Measurements from ENCODE around the gene SPTB.

The SPTB gene

DNA sequence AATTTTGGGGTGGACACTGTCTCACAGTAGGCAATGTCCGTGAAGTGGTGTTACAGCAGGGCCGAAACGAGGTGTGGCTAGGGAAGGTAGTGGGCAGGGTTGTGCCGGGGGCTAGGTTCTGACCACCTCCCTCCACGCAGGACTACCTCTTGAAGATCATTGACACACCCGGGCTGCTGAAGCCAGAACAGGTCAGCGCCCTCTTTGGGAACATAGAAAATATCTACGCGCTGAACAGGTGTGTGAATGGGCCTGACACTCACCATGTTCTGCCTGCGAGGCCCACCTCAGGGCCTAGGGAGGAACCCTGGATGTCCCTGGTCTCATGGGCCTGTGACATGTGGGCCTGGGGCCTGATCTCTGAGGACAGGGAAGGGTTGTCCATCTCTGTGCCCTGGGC, 150.9 kb downstream of the SPTB start:
- no peak for DNase-seq (ENCODE audit: low read depth)

GRCh38 chr14:64728106-64728505, 151.6 kb downstream of the SPTB start:
- no peak for DNase-seq (ENCODE audit: low read depth)

DNA sequence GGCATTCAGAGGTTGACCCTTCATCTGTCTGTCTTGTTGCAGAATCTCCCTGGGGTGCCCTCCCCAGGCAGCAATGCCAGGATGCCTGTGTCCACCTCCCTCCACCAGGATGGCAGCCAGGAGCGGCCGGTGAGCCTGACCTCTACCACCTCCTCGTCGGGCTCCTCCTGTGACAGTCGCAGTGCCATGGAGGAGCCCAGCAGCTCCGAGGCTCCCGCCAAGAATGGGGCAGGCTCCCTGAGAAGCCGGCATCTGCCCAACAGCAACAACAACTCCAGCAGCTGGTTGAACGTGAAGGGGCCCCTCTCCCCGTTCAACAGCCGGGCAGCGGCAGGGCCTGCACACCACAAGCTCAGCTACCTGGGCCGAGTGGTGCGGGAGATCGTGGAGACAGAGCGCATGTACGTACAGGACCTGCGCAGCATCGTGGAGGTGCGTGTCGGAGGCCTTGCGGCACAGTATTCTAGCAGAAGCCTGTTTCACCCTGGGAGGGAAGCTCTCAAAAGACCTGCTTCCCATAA, 152.1 kb downstream of the SPTB start:
- DNase-seq (ENCODE audit: low read depth) = no peak

DNA sequence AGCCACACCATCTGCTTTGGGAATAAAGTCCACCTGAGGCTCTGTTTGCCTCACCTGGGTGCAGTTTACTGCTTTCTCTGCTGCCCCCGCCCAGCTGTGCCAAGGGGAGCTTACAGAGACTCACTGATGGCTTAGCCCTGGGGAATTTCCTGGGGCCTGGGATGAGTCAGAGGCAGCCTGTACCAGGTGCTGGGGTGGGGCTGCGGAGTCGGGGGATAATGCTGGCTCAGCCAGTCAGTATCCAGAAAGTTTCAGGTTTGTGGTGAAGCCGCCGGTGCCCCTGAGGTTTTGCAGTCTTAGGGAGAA, 153.2 kb downstream of the SPTB start:
- peak; percentile 85 for DNase-seq (ENCODE audit: low read depth)

DNA sequence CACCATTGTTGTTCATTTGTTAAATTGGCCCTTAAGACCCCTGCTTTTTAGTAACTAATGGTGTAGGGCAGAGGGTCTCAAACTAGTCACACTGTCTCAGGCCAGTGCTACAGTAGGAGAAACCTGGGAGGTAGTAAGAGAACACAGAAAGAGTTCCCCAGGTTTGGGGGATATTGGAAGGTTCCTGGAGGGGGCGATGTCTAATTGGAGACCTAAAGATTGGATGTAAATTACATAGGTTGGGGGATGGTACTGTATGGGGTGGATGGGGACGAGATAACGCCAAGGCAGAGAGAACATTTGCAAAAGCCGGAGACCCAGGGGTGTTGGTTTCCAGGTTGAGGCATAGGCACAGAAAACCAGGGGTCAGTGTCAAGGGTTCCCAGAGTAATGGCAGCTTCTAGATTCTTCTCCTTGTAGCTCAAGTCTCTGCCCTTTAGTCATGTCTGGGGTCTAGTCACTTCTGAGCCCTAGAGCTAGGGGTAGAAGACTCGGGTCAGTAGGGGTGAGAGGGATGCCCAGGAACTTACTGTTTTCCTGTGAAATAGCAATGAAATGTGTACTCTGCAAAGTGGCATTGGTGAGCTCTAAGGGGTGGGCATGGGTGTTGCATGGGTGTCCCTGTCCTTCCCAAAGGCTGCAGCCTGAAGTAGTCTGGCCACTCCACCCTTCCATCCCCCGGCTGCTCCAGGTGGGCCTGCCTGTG, 153.7 kb downstream of the SPTB start:
- peak; percentile 17 for DNase-seq (ENCODE audit: low read depth)

- no peak for DNase-seq (ENCODE audit: low read depth)
These were observed 154.4 kb downstream of the SPTB start for GRCh38 chr14:64725261-64725815.

DNA sequence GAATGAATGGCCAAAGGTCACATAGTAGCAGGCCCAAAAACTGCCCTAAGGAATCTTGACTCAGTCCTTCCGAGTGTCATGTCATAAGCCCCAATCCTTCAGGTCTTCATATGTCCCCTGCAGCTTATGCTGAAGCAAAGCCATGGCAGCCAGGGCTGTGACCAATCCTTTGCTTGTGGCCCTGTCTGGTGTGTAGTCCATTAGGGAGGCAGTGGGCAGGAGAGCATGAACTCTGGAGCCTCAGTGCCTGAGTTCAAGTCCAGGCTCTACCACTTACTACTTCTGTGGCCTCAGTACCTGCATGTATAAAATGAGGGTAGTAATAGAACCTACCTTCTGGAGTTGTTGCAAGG, 155.2 kb downstream of the SPTB start:
- no peak for DNase-seq (ENCODE audit: low read depth)

- no peak for DNase-seq (ENCODE audit: low read depth)
These were observed 155.8 kb downstream of the SPTB start for GRCh38 chr14:64723691-64724577.

- DNase-seq (ENCODE audit: low read depth) = no peak
These were observed 156.8 kb downstream of the SPTB start for GRCh38 chr14:64722842-64723447.

DNA sequence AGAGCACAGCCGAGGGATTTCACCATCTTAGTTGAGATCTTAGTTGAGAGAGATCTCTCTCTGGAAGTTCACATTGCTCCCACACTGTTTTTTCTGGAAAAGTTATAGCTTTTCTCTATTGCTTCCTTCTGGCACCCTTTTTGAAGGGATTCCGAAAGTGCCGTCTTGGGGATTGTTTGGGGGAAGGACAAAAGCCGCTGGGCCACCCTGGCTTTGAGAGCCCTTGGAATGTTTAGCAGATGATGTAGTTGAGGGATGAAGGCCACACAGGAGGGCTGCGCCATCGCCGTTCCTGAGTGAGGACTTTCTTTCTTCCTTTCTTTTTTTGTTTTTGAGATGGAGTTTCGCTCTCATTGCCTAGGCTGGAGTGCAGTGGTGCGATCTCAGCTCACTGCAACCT, 157.8 kb downstream of the SPTB start:
- no peak for DNase-seq (ENCODE audit: low read depth)

- DNase-seq (ENCODE audit: low read depth) = no peak
These were observed 158.3 kb downstream of the SPTB start for GRCh38 chr14:64721391-64721791.

GRCh38 chr14:64720131-64720576, 159.6 kb downstream of the SPTB start:
- DNase-seq (ENCODE audit: low read depth) = peak; percentile 98

- no peak for DNase-seq (ENCODE audit: low read depth)
These were observed 160.1 kb downstream of the SPTB start for GRCh38 chr14:64719601-64720000.

- no peak for DNase-seq (ENCODE audit: low read depth)
These were observed 160.9 kb downstream of the SPTB start for GRCh38 chr14:64718762-64719161.

- peak; percentile 22 for DNase-seq (ENCODE audit: low read depth)
These were observed 161.8 kb downstream of the SPTB start for GRCh38 chr14:64717870-64718269.

DNA sequence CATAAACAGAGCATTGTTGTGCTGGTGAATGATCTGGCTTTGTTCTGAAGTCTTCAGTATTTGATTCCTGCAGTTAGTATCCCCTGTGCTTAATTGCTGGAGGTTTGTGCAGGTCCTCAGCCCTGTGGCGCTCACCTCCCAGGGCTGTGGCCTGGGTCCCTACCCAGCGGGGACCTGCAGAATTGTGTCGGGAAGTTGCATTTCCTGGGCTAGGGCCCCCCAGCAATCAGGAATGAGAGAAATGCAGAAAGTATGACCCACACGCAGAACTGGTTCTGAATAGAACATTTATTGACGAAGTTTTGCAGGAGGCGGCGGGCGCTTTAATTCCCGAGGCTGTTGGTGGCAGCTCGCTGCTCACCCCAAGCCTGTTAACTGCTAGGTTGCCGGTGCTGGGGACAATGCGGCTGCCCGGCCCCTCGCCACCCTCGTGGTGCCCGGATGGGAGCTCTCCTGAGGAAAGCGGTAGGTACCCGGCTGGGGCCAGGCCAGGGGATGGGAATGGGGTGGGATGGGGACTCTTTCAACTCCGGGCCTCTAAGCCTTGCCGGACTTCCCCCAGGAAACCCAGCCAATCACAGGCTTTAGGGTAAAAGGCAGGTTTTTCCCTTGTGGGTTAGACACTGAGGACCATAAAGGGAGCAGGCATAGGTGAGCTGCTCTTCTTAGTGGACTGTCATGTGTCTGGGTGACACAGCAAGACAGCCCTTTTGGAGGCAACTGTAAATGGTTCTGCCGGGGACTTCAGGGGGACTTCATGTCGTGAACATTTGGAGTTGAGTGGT, 163.9 kb downstream of the SPTB start:
- no peak for DNase-seq (ENCODE audit: low read depth)

GRCh38 chr14:64715146-64715627, 164.5 kb downstream of the SPTB start:
- DNase-seq (ENCODE audit: low read depth) = no peak

- no peak for DNase-seq (ENCODE audit: low read depth)
These were observed 165.2 kb downstream of the SPTB start for GRCh38 chr14:64714432-64715025.

DNA sequence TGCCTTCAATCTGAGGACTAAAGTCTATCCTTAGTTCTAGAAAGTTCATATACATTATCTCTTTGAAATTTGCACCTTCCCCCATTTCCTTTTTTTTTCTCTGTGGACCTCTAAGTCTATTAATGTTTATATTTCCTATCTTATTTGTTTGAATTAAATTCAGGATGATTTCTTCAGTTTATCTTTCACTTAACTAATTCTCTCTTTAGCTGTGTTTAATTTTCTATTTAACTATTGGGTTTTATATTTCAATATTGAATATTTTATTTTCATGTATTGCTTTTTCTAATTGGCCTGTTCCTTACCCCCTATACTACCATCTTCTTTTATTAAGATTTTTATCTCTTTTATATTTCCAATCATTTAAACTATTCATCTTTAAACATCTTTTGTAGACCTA, 166.0 kb downstream of the SPTB start:
- no peak for DNase-seq (ENCODE audit: low read depth)

- no peak for DNase-seq (ENCODE audit: low read depth)
These were observed 168.7 kb downstream of the SPTB start for GRCh38 chr14:64711039-64711438.

- DNase-seq (ENCODE audit: low read depth) = no peak
These were observed 170.6 kb downstream of the SPTB start for GRCh38 chr14:64709126-64709525.

Measured in ELR (cell line).